ENCODE results near the gene RMI1.

RMI1 gene

DNA sequence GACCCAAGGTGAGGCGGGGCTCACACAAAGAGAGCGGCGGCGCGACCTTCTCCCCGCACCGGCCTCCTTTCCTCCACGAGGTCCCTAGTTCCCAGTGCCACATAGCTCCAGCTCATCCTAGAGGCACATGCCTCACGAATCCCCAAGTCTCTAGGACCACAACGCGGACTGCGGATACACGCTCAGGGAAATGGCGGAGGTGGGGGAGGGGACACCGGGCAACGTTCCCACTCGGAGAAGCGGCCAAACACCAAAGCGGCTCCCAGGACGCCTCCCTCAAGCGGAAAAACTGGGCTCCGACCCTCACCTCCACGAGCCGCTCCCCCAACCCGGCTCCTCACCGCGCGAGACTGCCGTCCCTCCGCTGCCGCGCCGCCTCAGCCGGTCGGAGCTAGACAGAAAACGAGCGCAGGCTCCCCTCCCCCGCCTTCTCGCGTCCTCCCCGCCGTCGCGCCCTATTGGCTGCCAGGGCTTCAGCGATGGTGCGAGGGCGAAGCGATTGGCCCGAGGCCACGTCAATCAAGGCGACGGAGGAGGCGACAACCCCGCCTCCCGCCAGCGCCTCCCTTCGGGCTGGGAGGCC is 702 bp upstream of the RMI1 start, which contains the start of gene HNRNPK:
Gene HNRNPK, minus strand, starts transcription at position 404 of the 583 bp plus-strand sequence. CDS start 1,963 bp downstream, outside the sequence.
- Histone ChIP-seq H3K4me1 (ENCODE audit: control insufficient read depth, insufficient read depth, low read length) (peaks cover 2% of the 10 kb centered on the region; the same call in 1 of the 2 replicates), H3K27ac (ENCODE audit: extremely low read depth, low read depth, low read length) (peak within 1 kb of the TSS; percentile 99), H3K4me3 (ENCODE audit: low read depth, low read length) (peak within 1 kb of the TSS; percentile 98), H3K9me3 (ENCODE audit: control insufficient read depth, insufficient read depth, low read depth, low read length) (no peaks in the 10 kb centered on the region), H3K36me3 (ENCODE audit: control insufficient read depth in 2 of 2, insufficient read depth in 1 of 2, low read length in 2 of 2) (peaks cover 11 to 45% of the 10 kb centered on the region in 2 experiments; a peak in 2 of 3 replicates)
- ChIA-PET CTCF (interaction anchor here (0.6 to 1.5 kb wide), 5 partner anchors 13 to 1765 kb away, joined by 3 to 5 read pairs (median 4); no protein-coding TSS in a partner anchor), POLR2A (interaction anchor here (0.6 to 5.3 kb wide), 21 partner anchors 8 to 281 kb away, joined by 3 to 57 read pairs (median 4); partner anchors contain the start of gene KIF27)
- TF ChIP-seq, protein P1, sequence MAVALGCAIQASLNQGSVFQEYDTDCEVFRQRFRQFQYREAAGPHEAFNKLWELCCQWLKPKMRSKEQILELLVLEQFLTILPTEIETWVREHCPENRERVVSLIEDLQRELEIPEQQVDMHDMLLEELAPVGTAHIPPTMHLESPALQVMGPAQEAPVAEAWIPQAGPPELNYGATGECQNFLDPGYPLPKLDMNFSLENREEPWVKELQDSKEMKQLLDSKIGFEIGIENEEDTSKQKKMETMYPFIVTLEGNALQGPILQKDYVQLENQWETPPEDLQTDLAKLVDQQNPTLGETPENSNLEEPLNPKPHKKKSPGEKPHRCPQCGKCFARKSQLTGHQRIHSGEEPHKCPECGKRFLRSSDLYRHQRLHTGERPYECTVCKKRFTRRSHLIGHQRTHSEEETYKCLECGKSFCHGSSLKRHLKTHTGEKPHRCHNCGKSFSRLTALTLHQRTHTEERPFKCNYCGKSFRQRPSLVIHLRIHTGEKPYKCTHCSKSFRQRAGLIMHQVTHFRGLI (tag by site-specific recombination; IDR thresholded peaks at IDR 0.05): no peak
- TF ChIP-seq ZNF133 (tag by site-specific recombination; IDR thresholded peaks at IDR 0.05) (no peak), ZNF140 (tag by site-specific recombination; IDR thresholded peaks at IDR 0.05) (no peak), ZNF174 (tag by site-specific recombination; IDR thresholded peaks at IDR 0.05) (no peak), ZNF335 (tag by site-specific recombination; conservative IDR thresholded peaks at IDR 0.05) (no peak), ZFHX2 (tag by site-specific recombination; conservative IDR thresholded peaks at IDR 0.05) (peak; percentile 44; the same call in 1 of the 2 replicates), ZNF510 (tag by site-specific recombination; IDR thresholded peaks at IDR 0.05; ENCODE audit: insufficient replicate concordance) (no peak), ZNF202 (tag by site-specific recombination; IDR thresholded peaks at IDR 0.05; ENCODE audit: borderline replicate concordance) (no peak), ZNF521 (tag by site-specific recombination; IDR thresholded peaks at IDR 0.05) (no peak), TRIM28 (IDR thresholded peaks at IDR 0.05; ENCODE audit: borderline replicate concordance, low read length) (no peak), ZNF274 (IDR thresholded peaks at IDR 0.05; ENCODE audit: low read length) (no peak), ZNF274 (tag by site-specific recombination; IDR thresholded peaks at IDR 0.05; ENCODE audit: borderline replicate concordance) (no peak), MZF1 (tag by site-specific recombination; IDR thresholded peaks at IDR 0.05; ENCODE audit: borderline replicate concordance) (no peak), ZNF843 (tag by site-specific recombination; IDR thresholded peaks at IDR 0.05) (0 out of 2 replicates have a peak, but pooled peaks have one; percentile 15), ZNF2 (tag by site-specific recombination; IDR thresholded peaks at IDR 0.05) (no peak), ZNF530 (tag by site-specific recombination; IDR thresholded peaks at IDR 0.05; ENCODE audit: low read depth) (no peak), EGR2 (tag by site-specific recombination; IDR thresholded peaks at IDR 0.05; ENCODE audit: low read depth) (peak; percentile 41)
- TF ChIP-seq, protein P2, sequence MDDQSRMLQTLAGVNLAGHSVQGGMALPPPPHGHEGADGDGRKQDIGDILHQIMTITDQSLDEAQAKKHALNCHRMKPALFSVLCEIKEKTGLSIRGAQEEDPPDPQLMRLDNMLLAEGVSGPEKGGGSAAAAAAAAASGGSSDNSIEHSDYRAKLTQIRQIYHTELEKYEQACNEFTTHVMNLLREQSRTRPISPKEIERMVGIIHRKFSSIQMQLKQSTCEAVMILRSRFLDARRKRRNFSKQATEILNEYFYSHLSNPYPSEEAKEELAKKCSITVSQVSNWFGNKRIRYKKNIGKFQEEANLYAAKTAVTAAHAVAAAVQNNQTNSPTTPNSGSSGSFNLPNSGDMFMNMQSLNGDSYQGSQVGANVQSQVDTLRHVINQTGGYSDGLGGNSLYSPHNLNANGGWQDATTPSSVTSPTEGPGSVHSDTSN (CRISPR knock-in tag; IDR thresholded peaks at IDR 0.05): peak; percentile 98
- TF ChIP-seq, protein P3, sequence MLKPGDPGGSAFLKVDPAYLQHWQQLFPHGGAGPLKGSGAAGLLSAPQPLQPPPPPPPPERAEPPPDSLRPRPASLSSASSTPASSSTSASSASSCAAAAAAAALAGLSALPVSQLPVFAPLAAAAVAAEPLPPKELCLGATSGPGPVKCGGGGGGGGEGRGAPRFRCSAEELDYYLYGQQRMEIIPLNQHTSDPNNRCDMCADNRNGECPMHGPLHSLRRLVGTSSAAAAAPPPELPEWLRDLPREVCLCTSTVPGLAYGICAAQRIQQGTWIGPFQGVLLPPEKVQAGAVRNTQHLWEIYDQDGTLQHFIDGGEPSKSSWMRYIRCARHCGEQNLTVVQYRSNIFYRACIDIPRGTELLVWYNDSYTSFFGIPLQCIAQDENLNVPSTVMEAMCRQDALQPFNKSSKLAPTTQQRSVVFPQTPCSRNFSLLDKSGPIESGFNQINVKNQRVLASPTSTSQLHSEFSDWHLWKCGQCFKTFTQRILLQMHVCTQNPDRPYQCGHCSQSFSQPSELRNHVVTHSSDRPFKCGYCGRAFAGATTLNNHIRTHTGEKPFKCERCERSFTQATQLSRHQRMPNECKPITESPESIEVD (tag by site-specific recombination; IDR thresholded peaks at IDR 0.05): no peak
- TF ChIP-seq, protein P4, sequence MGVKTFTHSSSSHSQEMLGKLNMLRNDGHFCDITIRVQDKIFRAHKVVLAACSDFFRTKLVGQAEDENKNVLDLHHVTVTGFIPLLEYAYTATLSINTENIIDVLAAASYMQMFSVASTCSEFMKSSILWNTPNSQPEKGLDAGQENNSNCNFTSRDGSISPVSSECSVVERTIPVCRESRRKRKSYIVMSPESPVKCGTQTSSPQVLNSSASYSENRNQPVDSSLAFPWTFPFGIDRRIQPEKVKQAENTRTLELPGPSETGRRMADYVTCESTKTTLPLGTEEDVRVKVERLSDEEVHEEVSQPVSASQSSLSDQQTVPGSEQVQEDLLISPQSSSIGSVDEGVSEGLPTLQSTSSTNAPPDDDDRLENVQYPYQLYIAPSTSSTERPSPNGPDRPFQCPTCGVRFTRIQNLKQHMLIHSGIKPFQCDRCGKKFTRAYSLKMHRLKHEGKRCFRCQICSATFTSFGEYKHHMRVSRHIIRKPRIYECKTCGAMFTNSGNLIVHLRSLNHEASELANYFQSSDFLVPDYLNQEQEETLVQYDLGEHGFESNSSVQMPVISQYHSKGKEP (tag by site-specific recombination; IDR thresholded peaks at IDR 0.05): no peak
- TF ChIP-seq, protein P5, sequence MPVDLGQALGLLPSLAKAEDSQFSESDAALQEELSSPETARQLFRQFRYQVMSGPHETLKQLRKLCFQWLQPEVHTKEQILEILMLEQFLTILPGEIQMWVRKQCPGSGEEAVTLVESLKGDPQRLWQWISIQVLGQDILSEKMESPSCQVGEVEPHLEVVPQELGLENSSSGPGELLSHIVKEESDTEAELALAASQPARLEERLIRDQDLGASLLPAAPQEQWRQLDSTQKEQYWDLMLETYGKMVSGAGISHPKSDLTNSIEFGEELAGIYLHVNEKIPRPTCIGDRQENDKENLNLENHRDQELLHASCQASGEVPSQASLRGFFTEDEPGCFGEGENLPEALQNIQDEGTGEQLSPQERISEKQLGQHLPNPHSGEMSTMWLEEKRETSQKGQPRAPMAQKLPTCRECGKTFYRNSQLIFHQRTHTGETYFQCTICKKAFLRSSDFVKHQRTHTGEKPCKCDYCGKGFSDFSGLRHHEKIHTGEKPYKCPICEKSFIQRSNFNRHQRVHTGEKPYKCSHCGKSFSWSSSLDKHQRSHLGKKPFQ (tag by site-specific recombination; IDR thresholded peaks at IDR 0.05): no peak
- TF ChIP-seq, protein P6, sequence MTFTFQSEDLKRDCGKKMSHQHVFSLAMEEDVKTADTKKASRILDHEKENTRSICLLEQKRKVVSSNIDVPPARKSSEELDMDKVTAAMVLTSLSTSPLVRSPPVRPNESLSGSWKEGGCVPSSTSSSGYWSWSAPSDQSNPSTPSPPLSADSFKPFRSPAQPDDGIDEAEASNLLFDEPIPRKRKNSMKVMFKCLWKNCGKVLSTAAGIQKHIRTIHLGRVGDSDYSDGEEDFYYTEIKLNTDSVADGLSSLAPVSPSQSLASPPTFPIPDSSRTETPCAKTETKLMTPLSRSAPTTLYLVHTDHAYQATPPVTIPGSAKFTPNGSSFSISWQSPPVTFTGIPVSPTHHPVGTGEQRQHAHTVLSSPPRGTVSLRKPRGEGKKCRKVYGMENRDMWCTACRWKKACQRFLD (tag by site-specific recombination; IDR thresholded peaks at IDR 0.05): no peak
- TF ChIP-seq, protein P7, sequence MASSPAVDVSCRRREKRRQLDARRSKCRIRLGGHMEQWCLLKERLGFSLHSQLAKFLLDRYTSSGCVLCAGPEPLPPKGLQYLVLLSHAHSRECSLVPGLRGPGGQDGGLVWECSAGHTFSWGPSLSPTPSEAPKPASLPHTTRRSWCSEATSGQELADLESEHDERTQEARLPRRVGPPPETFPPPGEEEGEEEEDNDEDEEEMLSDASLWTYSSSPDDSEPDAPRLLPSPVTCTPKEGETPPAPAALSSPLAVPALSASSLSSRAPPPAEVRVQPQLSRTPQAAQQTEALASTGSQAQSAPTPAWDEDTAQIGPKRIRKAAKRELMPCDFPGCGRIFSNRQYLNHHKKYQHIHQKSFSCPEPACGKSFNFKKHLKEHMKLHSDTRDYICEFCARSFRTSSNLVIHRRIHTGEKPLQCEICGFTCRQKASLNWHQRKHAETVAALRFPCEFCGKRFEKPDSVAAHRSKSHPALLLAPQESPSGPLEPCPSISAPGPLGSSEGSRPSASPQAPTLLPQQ (tag by site-specific recombination; IDR thresholded peaks at IDR 0.05): no peak; the same call in 1 of the 2 replicates
- TF ChIP-seq, protein P8, sequence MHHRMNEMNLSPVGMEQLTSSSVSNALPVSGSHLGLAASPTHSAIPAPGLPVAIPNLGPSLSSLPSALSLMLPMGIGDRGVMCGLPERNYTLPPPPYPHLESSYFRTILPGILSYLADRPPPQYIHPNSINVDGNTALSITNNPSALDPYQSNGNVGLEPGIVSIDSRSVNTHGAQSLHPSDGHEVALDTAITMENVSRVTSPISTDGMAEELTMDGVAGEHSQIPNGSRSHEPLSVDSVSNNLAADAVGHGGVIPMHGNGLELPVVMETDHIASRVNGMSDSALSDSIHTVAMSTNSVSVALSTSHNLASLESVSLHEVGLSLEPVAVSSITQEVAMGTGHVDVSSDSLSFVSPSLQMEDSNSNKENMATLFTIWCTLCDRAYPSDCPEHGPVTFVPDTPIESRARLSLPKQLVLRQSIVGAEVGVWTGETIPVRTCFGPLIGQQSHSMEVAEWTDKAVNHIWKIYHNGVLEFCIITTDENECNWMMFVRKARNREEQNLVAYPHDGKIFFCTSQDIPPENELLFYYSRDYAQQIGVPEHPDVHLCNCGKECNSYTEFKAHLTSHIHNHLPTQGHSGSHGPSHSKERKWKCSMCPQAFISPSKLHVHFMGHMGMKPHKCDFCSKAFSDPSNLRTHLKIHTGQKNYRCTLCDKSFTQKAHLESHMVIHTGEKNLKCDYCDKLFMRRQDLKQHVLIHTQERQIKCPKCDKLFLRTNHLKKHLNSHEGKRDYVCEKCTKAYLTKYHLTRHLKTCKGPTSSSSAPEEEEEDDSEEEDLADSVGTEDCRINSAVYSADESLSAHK (tag by site-specific recombination; IDR thresholded peaks at IDR 0.05): no peak

Measured in HEK293 (cell line).